ENCODE results near the gene FES. TPM values are rescaled to one million over a fixed set of nuclear protein-coding genes. Genes with fewer than 3 reads are reported as not detected.

FES gene
- total and polyA plus RNA-seq, 10 of the 15 experiments (the other 5 are each of a cell fraction or from before 2014, with no cell fraction given) = 0.07 to 23.9 (median 9.9) TPM

DNA sequence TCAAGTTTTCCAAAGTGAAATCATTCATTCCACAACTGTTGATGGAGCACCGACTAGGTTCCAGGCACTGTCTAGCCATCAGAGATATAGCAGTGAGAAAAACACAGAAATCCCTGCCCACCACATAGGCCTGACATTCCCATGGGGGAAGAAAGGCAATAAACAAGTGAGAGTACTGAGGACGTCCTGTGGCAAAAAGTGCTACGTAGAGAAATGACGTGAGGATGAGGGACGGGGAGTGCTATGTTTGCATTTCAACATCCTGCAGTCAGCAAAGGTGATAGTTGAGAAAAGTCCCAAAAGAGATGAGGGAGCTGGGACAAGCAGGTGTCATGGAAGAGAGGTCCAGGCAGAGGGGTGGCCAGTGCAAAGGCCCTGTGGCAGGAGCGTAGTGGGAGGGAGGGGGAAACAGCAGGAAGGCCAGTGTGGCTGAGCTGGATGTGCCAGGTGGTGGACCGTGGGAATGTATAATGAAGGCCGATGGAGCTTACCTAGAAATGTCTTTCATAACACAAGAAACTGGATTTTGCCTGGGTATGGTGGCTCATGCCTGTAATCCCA, 26.3 kb upstream of the FES start:
- no TSS peak for BruUV-seq (replicated peaks)
- WGBS (ENCODE audit: insufficient coverage, insufficient replicate concordance, low lambda C conversion rate, missing lambda C conversion rate) = 83% methylated on average over 8 of the region's 8 CpGs
- no peaks in the 10 kb centered on the region for H3K36me3 ChIP-seq (ENCODE audit: control insufficient read depth in 2 of 2, insufficient read depth in 2 of 2, low read length in 1 of 2)
- H4K20me1 ChIP-seq (ENCODE audit: control insufficient read depth, insufficient read depth) = no peaks in the 10 kb centered on the region
- RAD21 ChIA-PET (ENCODE audit: unreplicated experiment) = no interaction called here
- H3K4me3 ChIP-seq = no peak overlapping the region
- SMC1A ChIA-PET (ENCODE audit: uncharacterized antibody, unreplicated experiment) = interaction anchor here (1.3 to 1.4 kb wide), 2 partner anchors 13 to 27 kb away, joined by 3 to 4 read pairs; partner anchors contain the start of gene FES
- intact Hi-C loops (cut with micrococcal nuclease; ENCODE audit: unreplicated experiment) (loop anchor here (10.0 kb wide), 1 partner anchor 77 kb away; the partner anchor contains the start of genes HDDC3 and UNC45A), in situ Hi-C loops (cut with MboI) (no loop called here)
- no peak for DNase-seq (ENCODE audit: low read depth, low spot score)
- ATAC-seq = no peak
- CTCF ChIA-PET = interaction anchor here (1.3 kb wide), 1 partner anchor 16 kb away, joined by 3 read pairs; no protein-coding TSS in a partner anchor
- no peaks in the 10 kb centered on the region for H3K79me2 ChIP-seq (ENCODE audit: control insufficient read depth, insufficient read depth, low read length)
- H2AFZ ChIP-seq (ENCODE audit: control insufficient read depth, low read depth, low read length) = no peak overlapping the region
- H3K9me3 ChIP-seq (replicated peaks; ENCODE audit: control insufficient read depth, insufficient read depth, low read length) = no peaks in the 10 kb centered on the region
- peaks cover 40% of the 10 kb centered on the region for H3K4me1 ChIP-seq (ENCODE audit: control insufficient read depth, insufficient read depth, low read length)
- POLR2A ChIA-PET = no interaction called here
- no peak for FAIRE-seq
- H3K27me3 ChIP-seq (replicated peaks in 1 of 2; ENCODE audit: control insufficient read depth in 2 of 2, insufficient read depth in 2 of 2, low read length in 1 of 2) = no peaks in the 10 kb centered on the region
- no peak overlapping the region for H3K27ac ChIP-seq (ENCODE audit: control insufficient read depth, insufficient read depth)
- TF ChIP-seq SMAD5 (IDR thresholded peaks at IDR 0.05; ENCODE audit: low read depth) (no peak), NKRF (conservative IDR thresholded peaks at IDR 0.05) (no peak), SUZ12 (IDR thresholded peaks at IDR 0.05; ENCODE audit: unreplicated experiment) (no peak), ETV6 (conservative IDR thresholded peaks at IDR 0.05 in 1 of 2, IDR thresholded peaks at IDR 0.05 in 1 of 2; ENCODE audit: borderline replicate concordance in 1 of 2, low read depth in 1 of 2) (no peak), RUNX3 (IDR thresholded peaks at IDR 0.05; ENCODE audit: low read length) (no peak)
- TF ChIP-seq, protein P1, sequence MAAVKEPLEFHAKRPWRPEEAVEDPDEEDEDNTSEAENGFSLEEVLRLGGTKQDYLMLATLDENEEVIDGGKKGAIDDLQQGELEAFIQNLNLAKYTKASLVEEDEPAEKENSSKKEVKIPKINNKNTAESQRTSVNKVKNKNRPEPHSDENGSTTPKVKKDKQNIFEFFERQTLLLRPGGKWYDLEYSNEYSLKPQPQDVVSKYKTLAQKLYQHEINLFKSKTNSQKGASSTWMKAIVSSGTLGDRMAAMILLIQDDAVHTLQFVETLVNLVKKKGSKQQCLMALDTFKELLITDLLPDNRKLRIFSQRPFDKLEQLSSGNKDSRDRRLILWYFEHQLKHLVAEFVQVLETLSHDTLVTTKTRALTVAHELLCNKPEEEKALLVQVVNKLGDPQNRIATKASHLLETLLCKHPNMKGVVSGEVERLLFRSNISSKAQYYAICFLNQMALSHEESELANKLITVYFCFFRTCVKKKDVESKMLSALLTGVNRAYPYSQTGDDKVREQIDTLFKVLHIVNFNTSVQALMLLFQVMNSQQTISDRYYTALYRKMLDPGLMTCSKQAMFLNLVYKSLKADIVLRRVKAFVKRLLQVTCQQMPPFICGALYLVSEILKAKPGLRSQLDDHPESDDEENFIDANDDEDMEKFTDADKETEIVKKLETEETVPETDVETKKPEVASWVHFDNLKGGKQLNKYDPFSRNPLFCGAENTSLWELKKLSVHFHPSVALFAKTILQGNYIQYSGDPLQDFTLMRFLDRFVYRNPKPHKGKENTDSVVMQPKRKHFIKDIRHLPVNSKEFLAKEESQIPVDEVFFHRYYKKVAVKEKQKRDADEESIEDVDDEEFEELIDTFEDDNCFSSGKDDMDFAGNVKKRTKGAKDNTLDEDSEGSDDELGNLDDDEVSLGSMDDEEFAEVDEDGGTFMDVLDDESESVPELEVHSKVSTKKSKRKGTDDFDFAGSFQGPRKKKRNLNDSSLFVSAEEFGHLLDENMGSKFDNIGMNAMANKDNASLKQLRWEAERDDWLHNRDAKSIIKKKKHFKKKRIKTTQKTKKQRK (IDR thresholded peaks at IDR 0.05; ENCODE audit: low read depth, low read length) = no peak
- H3K4me2 ChIP-seq (ENCODE audit: control insufficient read depth, insufficient read depth) = no peak overlapping the region
- no peak overlapping the region for H3K9ac ChIP-seq (ENCODE audit: control insufficient read depth, insufficient read depth, low read length)

All from GM12878 (cell line).